Epidermal melanocyte (primary cell): ENCODE results near the gene HOXC4.
"Not testable (repeated sequence)": the region's sequence is repeated elsewhere in the genome, so short reads cannot be mapped to it uniquely, and the experiment has no call there.

Experiments used
- DNase-seq: peaks from one replicate; pipeline ENCODE4 v3.0.0; 2011; ENCODE audit warnings: low spot score; ENCODE audit not compliant: insufficient read length

Gene HOXC4

GRCh38 chr12:54039417-54040147 is 14.1 kb upstream of the HOXC4 start:
- no peak for DNase-seq

- no peak for DNase-seq
Measured at GRCh38 chr12:54040148-54040494, 13.5 kb upstream of the HOXC4 start.

GRCh38 chr12:54040648-54041047 is 13.0 kb upstream of the HOXC4 start:
- DNase-seq = no peak

- no peak for DNase-seq
Measured at GRCh38 chr12:54041097-54041690, 12.4 kb upstream of the HOXC4 start.

- not testable (repeated sequence) for DNase-seq
Measured at GRCh38 chr12:54042033-54042432, 11.6 kb upstream of the HOXC4 start.

- no peak for DNase-seq
Measured at GRCh38 chr12:54042970-54043853, 10.4 kb upstream of the HOXC4 start.

GRCh38 chr12:54044425-54045103 is 9.1 kb upstream of the HOXC4 start:
- peak; percentile 64 for DNase-seq

GRCh38 chr12:54045401-54045800 is 8.2 kb upstream of the HOXC4 start:
- no peak for DNase-seq

- no peak for DNase-seq
Measured at GRCh38 chr12:54045868-54046521, 7.6 kb upstream of the HOXC4 start.

- DNase-seq = no peak
Measured at GRCh38 chr12:54046809-54047159, 6.9 kb upstream of the HOXC4 start.

- DNase-seq = no peak
Measured at GRCh38 chr12:54047160-54047963, 6.3 kb upstream of the HOXC4 start.

GRCh38 chr12:54047964-54048303 is 5.7 kb upstream of the HOXC4 start:
- no peak for DNase-seq

GRCh38 chr12:54048406-54049093 is 5.1 kb upstream of the HOXC4 start:
- DNase-seq = no peak

GRCh38 chr12:54049108-54049507 is 4.5 kb upstream of the HOXC4 start:
- no peak for DNase-seq

- no peak for DNase-seq
Measured at GRCh38 chr12:54050482-54050810, 3.2 kb upstream of the HOXC4 start.

- DNase-seq = no peak
Measured at GRCh38 chr12:54051026-54051842, 2.4 kb upstream of the HOXC4 start.

- DNase-seq = no peak
Measured at GRCh38 chr12:54051874-54052437, 1.7 kb upstream of the HOXC4 start.

GRCh38 chr12:54052438-54053002 is 1.1 kb upstream of the HOXC4 start:
- peak; percentile 71 for DNase-seq
